NCI-H446 treated with DMSO at 0.1 percent for 48 hours (cell line): ENCODE measurements around the gene SLC12A5.

ENCODE experiments used
- DNase-seq: peaks from one replicate; lab custom pipeline; 2025; lab: John Stamatoyannopoulos, UW

SLC12A5 gene

GRCh38 chr20:46006964-46007363 lies 22.1 kb upstream of the SLC12A5 start:
- DNase-seq, result no peak

DNA sequence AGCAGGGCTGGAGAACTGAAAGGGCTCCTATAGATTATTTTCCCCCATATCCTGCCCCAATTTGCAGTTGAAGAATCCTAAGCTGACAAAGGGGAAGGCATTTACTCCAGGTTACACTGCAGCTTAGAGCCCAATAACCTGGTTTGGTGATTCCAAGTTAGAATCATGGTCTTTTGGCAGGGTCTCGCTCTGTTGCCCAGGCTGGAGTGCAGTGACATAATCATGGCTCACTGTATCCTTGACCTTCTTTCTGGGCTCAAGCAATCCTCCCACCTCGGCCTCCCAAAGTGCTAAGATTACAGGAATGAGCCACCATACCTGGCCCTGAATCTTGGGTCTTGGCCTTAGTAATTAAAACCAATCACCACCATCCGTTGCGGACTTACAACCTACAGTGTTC lies 21.3 kb upstream of the SLC12A5 start:
- no peak for DNase-seq

DNA sequence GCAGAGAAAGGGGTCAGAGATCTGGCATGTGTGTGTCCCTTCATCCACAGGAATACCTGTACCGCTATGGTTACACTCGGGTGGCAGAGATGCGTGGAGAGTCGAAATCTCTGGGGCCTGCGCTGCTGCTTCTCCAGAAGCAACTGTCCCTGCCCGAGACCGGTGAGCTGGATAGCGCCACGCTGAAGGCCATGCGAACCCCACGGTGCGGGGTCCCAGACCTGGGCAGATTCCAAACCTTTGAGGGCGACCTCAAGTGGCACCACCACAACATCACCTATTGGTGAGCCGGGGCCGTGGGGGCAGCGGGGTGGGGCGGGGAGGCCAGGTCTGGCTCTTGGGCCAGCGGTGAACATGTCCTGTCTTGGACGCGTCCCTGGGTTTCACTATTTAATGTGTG lies 19.2 kb upstream of the SLC12A5 start:
- no peak for DNase-seq

GRCh38 chr20:46010491-46011391 lies 18.3 kb upstream of the SLC12A5 start:
- DNase-seq, result no peak

GRCh38 chr20:46011631-46012482 lies 17.2 kb upstream of the SLC12A5 start:
- DNase-seq, result no peak

- no peak for DNase-seq
Observed at GRCh38 chr20:46012921-46013320, 16.1 kb upstream of the SLC12A5 start.

DNA sequence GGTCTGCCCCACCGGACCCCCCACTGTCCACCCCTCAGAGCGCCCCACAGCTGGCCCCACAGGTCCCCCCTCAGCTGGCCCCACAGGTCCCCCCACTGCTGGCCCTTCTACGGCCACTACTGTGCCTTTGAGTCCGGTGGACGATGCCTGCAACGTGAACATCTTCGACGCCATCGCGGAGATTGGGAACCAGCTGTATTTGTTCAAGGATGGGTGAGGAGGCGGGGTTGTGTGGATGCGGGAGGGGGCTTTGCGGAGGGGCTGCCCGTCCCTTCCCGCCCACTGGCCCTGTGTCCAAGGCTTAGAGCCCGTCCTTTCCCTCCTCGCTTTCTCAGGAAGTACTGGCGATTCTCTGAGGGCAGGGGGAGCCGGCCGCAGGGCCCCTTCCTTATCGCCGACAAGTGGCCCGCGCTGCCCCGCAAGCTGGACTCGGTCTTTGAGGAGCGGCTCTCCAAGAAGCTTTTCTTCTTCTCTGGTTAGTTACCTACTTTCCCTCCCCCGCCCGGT lies 15.6 kb upstream of the SLC12A5 start:
- DNase-seq, result no peak

GRCh38 chr20:46013829-46014516 lies 15.0 kb upstream of the SLC12A5 start:
- DNase-seq, result peak; percentile 11

DNA sequence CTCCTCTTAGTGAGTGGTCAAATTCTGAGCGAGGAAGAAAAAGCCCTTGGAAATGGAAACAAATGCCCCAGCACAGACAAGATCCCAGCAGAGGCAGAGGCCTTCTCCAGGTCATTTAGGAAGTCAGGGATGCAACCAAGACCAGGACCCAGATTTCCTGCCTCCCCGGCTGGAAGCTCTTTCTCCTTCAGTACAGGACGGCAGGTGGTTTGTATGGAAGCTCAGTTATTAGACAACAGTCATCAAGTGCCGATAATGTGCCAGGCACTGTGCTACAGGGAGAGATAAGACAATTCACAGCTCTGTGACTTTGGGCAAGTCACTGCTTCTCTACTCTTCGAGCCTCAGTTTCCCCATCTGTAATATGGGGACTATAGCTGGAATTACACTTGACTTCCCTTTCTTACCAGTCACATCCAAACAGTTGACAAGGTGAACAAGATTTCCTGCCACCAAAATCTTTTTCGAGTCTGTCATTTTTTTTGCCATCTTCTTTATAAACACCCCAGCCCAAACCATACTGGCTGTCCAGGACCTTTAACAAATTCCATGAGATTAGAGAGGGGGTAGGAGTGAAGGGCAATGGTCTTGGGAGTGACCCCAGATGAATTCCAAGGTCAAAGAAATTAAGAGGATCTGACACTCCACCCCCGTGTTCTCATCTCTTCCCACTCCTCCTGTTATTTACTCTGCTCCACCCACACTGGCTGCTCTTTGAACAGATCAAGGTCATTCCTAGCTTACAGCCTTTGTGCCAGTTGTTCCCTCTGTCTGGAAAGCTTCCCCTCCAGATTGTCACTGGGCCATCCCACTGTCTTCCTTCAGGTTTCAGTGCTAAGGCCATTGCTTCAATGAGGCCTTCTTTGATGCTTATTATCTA lies 14.3 kb upstream of the SLC12A5 start:
- no peak for DNase-seq

GRCh38 chr20:46017272-46017671 lies 11.7 kb upstream of the SLC12A5 start:
- DNase-seq, result no peak

DNA sequence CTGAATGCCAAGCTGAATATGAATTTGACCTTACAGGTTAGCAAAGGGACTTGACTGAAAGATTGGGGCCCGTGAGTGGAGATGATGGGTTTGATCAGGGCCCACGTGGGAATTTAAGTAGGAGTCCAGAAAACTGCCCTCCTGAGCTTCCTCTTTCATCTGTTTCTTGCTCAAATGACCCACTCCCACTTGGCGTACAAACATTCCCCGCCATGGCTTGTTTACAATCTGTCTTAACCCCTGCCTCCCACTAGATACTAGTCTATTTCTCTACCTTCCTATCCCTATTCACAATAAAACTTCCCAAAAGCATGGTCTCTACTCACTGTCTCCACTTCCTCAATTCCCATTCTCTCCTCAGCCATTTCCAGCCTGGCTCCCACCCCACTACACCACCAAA lies 10.9 kb upstream of the SLC12A5 start:
- DNase-seq, result no peak

DNA sequence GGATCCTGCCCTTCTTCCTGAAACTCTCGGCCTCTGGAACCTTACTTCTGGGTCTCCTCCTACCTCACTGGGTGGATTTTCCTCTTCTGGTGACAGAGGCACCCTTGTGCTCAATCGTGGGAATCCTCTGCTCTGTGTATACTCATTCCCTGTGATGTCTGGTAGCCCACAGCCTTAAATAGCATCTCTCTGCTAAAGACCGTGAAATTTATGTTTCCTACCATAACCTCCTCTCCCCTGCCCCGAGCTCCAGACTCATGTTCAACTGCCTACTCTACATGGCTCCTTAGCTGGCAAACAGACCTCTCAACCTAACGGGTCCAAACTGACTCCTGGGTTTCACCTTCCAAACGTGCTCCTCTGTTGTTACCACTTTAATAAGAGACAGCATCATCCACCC lies 10.4 kb upstream of the SLC12A5 start:
- no peak for DNase-seq

GRCh38 chr20:46020555-46020954 lies 8.5 kb upstream of the SLC12A5 start:
- DNase-seq, result no peak

GRCh38 chr20:46021361-46022359 lies 7.4 kb upstream of the SLC12A5 start:
- DNase-seq, result peak; percentile 56

- no peak for DNase-seq
Observed at GRCh38 chr20:46022411-46023147, 6.4 kb upstream of the SLC12A5 start.

GRCh38 chr20:46023148-46023484 lies 5.9 kb upstream of the SLC12A5 start:
- DNase-seq, result no peak

GRCh38 chr20:46023999-46024398 lies 5.0 kb upstream of the SLC12A5 start:
- no peak for DNase-seq

DNA sequence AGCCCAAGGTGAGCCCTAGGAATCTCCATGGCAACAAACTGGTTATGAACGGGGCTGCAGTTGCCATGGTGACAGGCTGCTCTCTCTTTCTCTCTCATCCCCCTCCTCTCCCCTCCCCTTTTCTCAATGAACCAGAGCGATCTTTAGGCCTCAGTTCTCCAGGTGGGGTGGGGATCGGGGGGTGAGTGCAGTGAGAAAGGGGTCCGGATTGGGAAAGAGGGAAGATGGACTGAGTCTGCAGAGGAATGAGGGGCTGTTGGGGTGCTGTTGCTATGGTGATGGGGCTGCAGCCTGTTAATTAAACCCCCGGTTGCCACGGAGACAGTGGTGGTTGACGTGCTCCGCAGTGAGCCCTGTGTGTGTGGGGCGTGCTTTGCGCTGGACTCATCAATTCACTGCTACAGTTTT lies 3.6 kb upstream of the SLC12A5 start:
- no peak for DNase-seq

DNA sequence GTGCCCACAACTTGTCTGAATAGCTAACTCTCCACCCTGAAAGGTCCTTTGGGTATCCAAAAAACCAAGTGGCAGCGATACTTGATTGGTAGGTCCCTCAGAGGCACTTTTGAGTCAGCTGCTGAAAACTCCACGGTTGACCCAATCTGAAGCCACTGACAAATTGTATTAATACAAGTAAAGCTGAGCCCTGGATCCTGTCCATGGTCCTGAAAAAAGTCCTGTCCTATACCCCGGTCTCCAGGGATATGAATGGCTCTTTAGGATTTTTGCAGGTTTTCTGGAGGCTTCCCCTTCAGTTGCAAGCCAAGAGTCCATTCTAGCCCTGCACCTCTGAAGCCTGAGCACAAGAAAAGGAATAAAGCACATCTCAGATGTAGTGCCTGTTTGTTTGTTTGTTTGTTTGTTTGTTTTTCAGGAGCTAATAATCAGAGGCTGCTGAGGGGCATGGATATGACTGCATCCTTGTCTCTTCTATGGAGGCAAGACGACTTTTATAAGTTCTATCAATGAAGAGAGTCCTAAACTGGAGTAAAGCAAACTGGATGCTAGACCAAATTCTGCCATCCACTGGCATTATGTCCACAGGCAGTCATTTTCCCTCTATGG lies 1.7 kb upstream of the SLC12A5 start:
- DNase-seq, result no peak
